Lung (tissue), 12 donors: ENCODE results near the gene BTG2. TPM values are rescaled to one million over a fixed set of nuclear protein-coding genes. Genes with fewer than 3 reads are reported as not detected.

Experiments
- ATAC-seq: fragments of 200-7000 bp; cut with Tn5 transposase; one replicate; pipeline ENCODE4 v1.9.1; 2020; ENCODE audit warnings: moderate number of reproducible peaks; ENCODE audit not compliant: insufficient read depth, low FRiP score
- DNase-seq, 3 donors: peaks; one replicate each; pipeline ENCODE4 v3.0.0-alpha.2; 2013 to 2017
- H3K27ac ChIP-seq, 2 donors: one replicate each; pipeline ENCODE4 v1.5.1; 2013; ENCODE audit warnings: mild to moderate bottlenecking in 2 of 2, moderate library complexity in 2 of 2, control low read depth in 1 of 2, inconsistent platforms in 1 of 2, low read depth in 1 of 2, low read length in 1 of 2
- H3K27me3 ChIP-seq, 3 donors: one replicate each; pipeline ENCODE4 v1.5.1; 2013; ENCODE audit warnings: low read length in 2 of 3; ENCODE audit not compliant: control insufficient read depth in 3 of 3, insufficient read depth in 3 of 3
- H3K36me3 ChIP-seq, 4 donors: one replicate each; pipeline ENCODE4 v1.5.1; 2013; ENCODE audit warnings: low read length in 4 of 4, mild to moderate bottlenecking in 1 of 4, moderate library complexity in 1 of 4; ENCODE audit not compliant: control insufficient read depth in 4 of 4, insufficient read depth in 4 of 4
- H3K4me1 ChIP-seq, 5 donors: one replicate each; pipeline ENCODE4 v1.5.1; 2013; ENCODE audit warnings: low read length in 5 of 5, mild to moderate bottlenecking in 2 of 5, moderate library complexity in 1 of 5; ENCODE audit not compliant: control insufficient read depth in 5 of 5, insufficient read depth in 5 of 5
- H3K4me3 ChIP-seq: one replicate; pipeline ENCODE4 v1.5.1; 2013; ENCODE audit warnings: mild to moderate bottlenecking, control low read depth, moderate library complexity
- H3K9ac ChIP-seq, 2 donors: one replicate each; pipeline ENCODE4 v1.5.1; 2013; ENCODE audit warnings: low read length in 2 of 2, control low read depth in 1 of 2; ENCODE audit not compliant: insufficient read depth in 1 of 2
- H3K9me3 ChIP-seq, 4 donors: one replicate each; pipeline ENCODE4 v1.5.1; 2013; ENCODE audit warnings: low read length in 3 of 4, mild to moderate bottlenecking in 1 of 4, moderate library complexity in 1 of 4; ENCODE audit not compliant: control insufficient read depth in 4 of 4, insufficient read depth in 3 of 4
- CTCF ChIP-seq: IDR thresholded peaks from 2 replicates; pipeline ENCODE4 v1.5.1; 2012; ENCODE audit warnings: mild to moderate bottlenecking; ENCODE audit errors: control extremely low read depth, extremely low read depth
- WGBS, 2 donors: extraction: QIAGEN DNeasy Blood & Tissue Kit; methylation state at CpG; one replicate each; pipeline ENCODE4 v1.1.7; 2013; 5-methylcytosine and 5-hydroxymethylcytosine counted together
- polyA plus RNA-seq, 2 donors: library from polyadenylated mRNA; stranded (reverse); fragments of 200-250 nt; gene quantifications; one replicate each; pipeline ENCODE4 v1.2.1, GENCODE V29; 2013
- total RNA-seq, 2 donors: library from RNA; depleted of rRNA in 1 of 2; stranded (reverse); fragments of >200 nt in 1 of 2; gene quantifications; one replicate each; pipeline ENCODE4 v1.2.1, GENCODE V29; 2014 to 2021
- donor health status: control.
- donor health status: control.
- donor health status: Bipolar disorder and iron deficiency.
- donor health status: healthy.
- donor health status: DM: yes; HTN: yes; CAD: no.

BTG2 gene
- total and polyA plus RNA-seq, 4 donors, result 29.1 to 118 (median 73.5) TPM

- peak overlapping the region; percentile 93 to 96 for H3K27ac ChIP-seq
- H3K4me1 ChIP-seq, result peaks cover 16 to 40% (median 36%) of the 10 kb centered on the region in 5 donors
- ATAC-seq (peak; percentile 84), DNase-seq (peak; percentile 90 to 94 (median 91))
- H3K27me3 ChIP-seq, result no peaks in the 10 kb centered on the region
- no peak overlapping the region for H3K4me3 ChIP-seq
- H3K9me3 ChIP-seq, result no peaks in the 10 kb centered on the region
- H3K36me3 ChIP-seq, result no peaks in the 10 kb centered on the region
- 11 to 13% methylated on average over 31 of the region's 31 CpGs for WGBS, 2 donors
- H3K9ac ChIP-seq, result peak overlapping the region in 1 of 2 donors; percentile 59
- no peak for TF ChIP-seq CTCF
Measured at GRCh38 chr1:203290261-203291089, 14.8 kb upstream of the BTG2 start.

GRCh38 chr1:203291201-203292096, 13.9 kb upstream of the BTG2 start:
- Histone ChIP-seq H3K27ac (peak overlapping the region; percentile 93 to 96), H3K4me3 (no peak overlapping the region), H3K9me3 (no peaks in the 10 kb centered on the region), H3K9ac (peak overlapping the region in 1 of 2 donors; percentile 59), H3K36me3 (no peaks in the 10 kb centered on the region), H3K27me3 (no peaks in the 10 kb centered on the region), H3K4me1 (peaks cover 18 to 43% (median 35%) of the 10 kb centered on the region in 5 donors)
- no peak for TF ChIP-seq CTCF
- DNase-seq (peak in 2 of 3 donors; percentile 40 to 50), ATAC-seq (no peak)
- 77 to 80% methylated on average over 17 of the region's 17 CpGs for WGBS, 2 donors

GRCh38 chr1:203295796-203296195, 9.5 kb upstream of the BTG2 start:
- Histone ChIP-seq H3K9ac (no peak overlapping the region), H3K4me1 (peaks cover 2 to 18% (median 10%) of the 10 kb centered on the region in 5 donors), H3K27me3 (no peaks in the 10 kb centered on the region), H3K9me3 (no peaks in the 10 kb centered on the region), H3K36me3 (no peaks in the 10 kb centered on the region), H3K4me3 (no peak overlapping the region), H3K27ac (no peak overlapping the region)
- DNase-seq (peak in 1 of 3 donors; percentile 34), ATAC-seq (no peak)
- WGBS, 2 donors, result 48 to 73% methylated on average over 1 of the region's 1 CpG
- no peak for TF ChIP-seq CTCF
